DND-41 (cell line): Measurements from ENCODE around the gene NAA60.
A peak's percentile ranks its signal among the peaks of the same experiment; 100 is the strongest.

Source experiments
- ATAC-seq: fragments of 200-7000 bp; cut with Tn5 transposase; 3 replicates; pipeline ENCODE4 v1.9.1; 2021; ENCODE audit warnings: low read depth; ENCODE audit not compliant: insufficient read depth
- DNase-seq: peaks from one replicate; pipeline ENCODE4 v3.0.0-alpha.2; 2020
- H2AFZ ChIP-seq: 2 replicates; pipeline ENCODE4 v1.6.0; 2012; ENCODE audit warnings: low read depth, low read length
- H3K27ac ChIP-seq: 2 replicates; pipeline ENCODE4 v1.5.1; 2012; ENCODE audit warnings: low read length, inconsistent platforms
- H3K27me3 ChIP-seq: fragments of 200-600 bp; sonication (generic); 2 replicates; pipeline ENCODE4 v1.6.0; 2012; ENCODE audit warnings: low read length, mild to moderate bottlenecking, inconsistent platforms; ENCODE audit not compliant: insufficient read depth, poor library complexity
- H3K36me3 ChIP-seq: 2 replicates; pipeline ENCODE4 v1.5.1; 2012; ENCODE audit warnings: low read length, inconsistent platforms; ENCODE audit not compliant: insufficient read depth
- H3K4me1 ChIP-seq: 2 replicates; pipeline ENCODE4 v1.5.1; 2012; ENCODE audit warnings: mild to moderate bottlenecking, low read length; ENCODE audit not compliant: insufficient read depth
- H3K4me2 ChIP-seq: 2 replicates; pipeline ENCODE4 v1.6.0; 2012; ENCODE audit warnings: mild to moderate bottlenecking, moderate library complexity, low read length, inconsistent platforms; ENCODE audit not compliant: insufficient read depth
- H3K4me3 ChIP-seq, 2 experiments: fragments of 200-600 bp in 1 of 2; shearing (Covaris generic) in 1 of 2; 2 replicates each; pipeline ENCODE4 v1.5.1; 2012 to 2016; ENCODE audit warnings: inconsistent platforms in 2 of 2, low read length in 2 of 2, mild to moderate bottlenecking in 2 of 2, low read depth in 1 of 2, moderate library complexity in 1 of 2
- H3K79me2 ChIP-seq: 2 replicates; pipeline ENCODE4 v1.6.0; 2012; ENCODE audit warnings: low read length, inconsistent platforms; ENCODE audit not compliant: insufficient read depth
- H3K9ac ChIP-seq: 2 replicates; pipeline ENCODE4 v1.6.0; 2012; ENCODE audit warnings: low read depth, mild to moderate bottlenecking, inconsistent platforms, low read length, moderate library complexity
- H3K9me3 ChIP-seq: 2 replicates; pipeline ENCODE4 v1.5.1; 2012; ENCODE audit warnings: low read length, moderate library complexity, mild to moderate bottlenecking, inconsistent platforms; ENCODE audit not compliant: insufficient read depth, severe bottlenecking
- H4K20me1 ChIP-seq: 2 replicates; pipeline ENCODE4 v1.6.0; 2012; ENCODE audit warnings: low read length; ENCODE audit not compliant: insufficient read depth
- EZH2 ChIP-seq: IDR thresholded peaks from 3 replicates; pipeline ENCODE4 v1.6.1; 2012; ENCODE audit warnings: borderline replicate concordance, low read depth, mild to moderate bottlenecking, moderate library complexity, low read length, inconsistent platforms; ENCODE audit not compliant: severe bottlenecking
- TF ChIP-seq, protein P1 (sequence below): IDR thresholded peaks from 2 replicates; pipeline ENCODE4 v1.5.1; 2012; ENCODE audit warnings: borderline replicate concordance, low read length, moderate library complexity, mild to moderate bottlenecking; ENCODE audit not compliant: poor library complexity, severe bottlenecking; ENCODE audit errors: extremely low read depth

NAA60 gene

DNA sequence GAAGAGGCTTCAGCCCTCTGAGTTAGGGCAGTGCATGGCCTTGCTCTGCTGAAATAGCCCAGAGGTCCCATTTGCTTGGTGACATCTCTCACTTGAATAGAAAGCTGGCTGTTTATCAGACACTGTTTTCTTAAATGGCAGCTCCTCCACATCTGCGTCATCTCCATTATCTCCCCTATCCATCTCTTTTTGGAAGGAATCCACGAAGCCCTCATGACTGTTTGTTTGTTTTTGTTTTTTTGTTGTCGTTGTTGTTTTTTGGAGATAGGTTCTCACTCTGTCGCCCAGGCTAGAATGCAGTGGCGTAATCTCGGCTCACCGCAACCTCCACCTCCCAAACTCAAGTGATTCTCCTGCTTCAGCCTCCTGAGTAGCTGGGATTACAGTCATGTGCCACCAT lies 16.6 kb downstream of the NAA60 start:
- Histone ChIP-seq H3K9me3 (no peaks in the 10 kb centered on the region), H3K27me3 (no peaks in the 10 kb centered on the region), H3K9ac (peak overlapping the region; percentile 90; the same call in 1 of the 2 replicates), H3K36me3 (peaks cover 4% of the 10 kb centered on the region), H3K4me1 (peaks cover 61% of the 10 kb centered on the region), H3K4me3 (peak overlapping the region in 1 of 2 experiments; percentile 16; a peak in 1 of 4 replicates), H3K27ac (peak overlapping the region; percentile 21; the same call in 1 of the 2 replicates), H3K4me2 (peak overlapping the region; percentile 99; the same call in 1 of the 2 replicates), H3K79me2 (peaks cover 81% of the 10 kb centered on the region), H4K20me1 (peaks cover 40% of the 10 kb centered on the region), H2AFZ (no peak overlapping the region)
- ATAC-seq (no peak), DNase-seq (no peak)
- no peak for TF ChIP-seq EZH2

DNA sequence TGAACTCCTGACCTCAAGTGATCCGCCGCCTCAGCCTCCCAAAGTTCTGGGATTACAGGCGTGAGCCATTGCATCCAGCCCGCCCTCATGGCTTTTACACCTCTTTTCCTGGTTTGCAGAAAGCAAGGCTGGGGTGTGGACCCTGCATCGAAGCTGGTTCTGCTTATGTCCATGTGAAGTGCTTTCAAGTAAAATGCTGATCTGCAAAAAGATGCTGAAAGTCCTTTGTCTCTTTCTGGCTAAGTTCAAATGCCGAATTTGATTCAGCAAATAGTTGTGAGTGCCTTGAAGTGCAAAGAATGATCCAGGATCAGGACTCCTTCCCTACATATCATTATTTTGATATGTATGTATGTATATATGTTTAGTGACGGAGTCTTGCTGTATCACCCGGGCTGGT lies 17.1 kb downstream of the NAA60 start:
- peak overlapping the region; percentile 34; the same call in 1 of the 2 replicates for H3K4me2 ChIP-seq
- H3K4me3 ChIP-seq, result no peak overlapping the region
- peaks cover 45% of the 10 kb centered on the region for H4K20me1 ChIP-seq

DNA sequence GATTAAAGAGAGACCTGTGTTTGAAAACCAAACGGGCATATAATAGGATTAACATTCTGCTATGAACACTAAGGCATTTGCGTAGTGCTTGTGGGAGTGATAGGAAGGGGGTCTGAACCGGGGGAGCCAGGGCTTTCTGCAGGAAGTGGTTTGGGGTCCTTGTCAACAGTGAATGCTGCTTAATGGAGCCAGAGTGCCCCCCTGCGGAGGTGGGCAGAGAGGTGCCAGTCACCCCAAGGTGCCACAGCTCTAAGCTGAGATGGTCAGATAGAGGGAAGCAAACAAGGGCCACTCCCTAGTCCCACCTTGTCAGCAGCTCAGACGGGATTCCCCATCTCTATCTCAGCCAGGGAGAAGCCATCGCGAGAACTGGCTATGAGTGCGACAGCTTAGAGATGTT lies 17.7 kb downstream of the NAA60 start:
- DNase-seq, result peak; percentile 57
- peak overlapping the region; percentile 34; the same call in 1 of the 2 replicates for H3K4me2 ChIP-seq

More for the DNA sequence above, 17.1 kb downstream of the NAA60 start:
- peaks cover 9% of the 10 kb centered on the region for H3K36me3 ChIP-seq
- ATAC-seq, result no peak
- no peaks in the 10 kb centered on the region for H3K9me3 ChIP-seq
- no peak for DNase-seq
- TF ChIP-seq, protein P1, sequence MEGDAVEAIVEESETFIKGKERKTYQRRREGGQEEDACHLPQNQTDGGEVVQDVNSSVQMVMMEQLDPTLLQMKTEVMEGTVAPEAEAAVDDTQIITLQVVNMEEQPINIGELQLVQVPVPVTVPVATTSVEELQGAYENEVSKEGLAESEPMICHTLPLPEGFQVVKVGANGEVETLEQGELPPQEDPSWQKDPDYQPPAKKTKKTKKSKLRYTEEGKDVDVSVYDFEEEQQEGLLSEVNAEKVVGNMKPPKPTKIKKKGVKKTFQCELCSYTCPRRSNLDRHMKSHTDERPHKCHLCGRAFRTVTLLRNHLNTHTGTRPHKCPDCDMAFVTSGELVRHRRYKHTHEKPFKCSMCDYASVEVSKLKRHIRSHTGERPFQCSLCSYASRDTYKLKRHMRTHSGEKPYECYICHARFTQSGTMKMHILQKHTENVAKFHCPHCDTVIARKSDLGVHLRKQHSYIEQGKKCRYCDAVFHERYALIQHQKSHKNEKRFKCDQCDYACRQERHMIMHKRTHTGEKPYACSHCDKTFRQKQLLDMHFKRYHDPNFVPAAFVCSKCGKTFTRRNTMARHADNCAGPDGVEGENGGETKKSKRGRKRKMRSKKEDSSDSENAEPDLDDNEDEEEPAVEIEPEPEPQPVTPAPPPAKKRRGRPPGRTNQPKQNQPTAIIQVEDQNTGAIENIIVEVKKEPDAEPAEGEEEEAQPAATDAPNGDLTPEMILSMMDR, result no peak
- TF ChIP-seq EZH2, result no peak
- peaks cover 64% of the 10 kb centered on the region for H3K4me1 ChIP-seq
- no peak overlapping the region for H3K9ac ChIP-seq
- H2AFZ ChIP-seq, result no peak overlapping the region
- no peak overlapping the region for H3K27ac ChIP-seq
- H3K27me3 ChIP-seq, result no peaks in the 10 kb centered on the region
- H3K79me2 ChIP-seq, result peaks cover 85% of the 10 kb centered on the region

DNA sequence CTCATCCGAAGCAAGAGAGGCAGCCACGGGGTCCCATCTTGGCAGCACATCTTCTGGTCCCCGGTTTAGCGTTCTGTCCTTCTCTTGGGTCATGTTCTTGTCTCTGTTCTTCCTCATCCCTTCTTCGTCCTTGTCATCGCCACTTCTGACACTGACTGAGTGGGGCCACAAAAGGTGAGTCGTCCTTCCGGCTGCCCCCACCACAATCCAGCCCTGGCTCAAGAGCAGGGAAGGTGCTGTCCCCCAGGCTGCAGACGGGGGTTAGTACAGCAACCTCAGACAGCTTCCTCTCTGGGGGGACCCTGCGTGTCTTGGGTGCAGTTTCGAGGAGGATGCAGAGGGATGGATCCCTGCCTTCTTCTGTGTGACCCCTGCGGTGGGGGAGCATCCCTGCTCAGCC lies 21.8 kb downstream of the NAA60 start:
- peaks cover 22% of the 10 kb centered on the region for H3K36me3 ChIP-seq
- H2AFZ ChIP-seq, result no peak overlapping the region
- H3K79me2 ChIP-seq, result peaks cover 100% of the 10 kb centered on the region
- H3K9ac ChIP-seq, result no peak overlapping the region
- H4K20me1 ChIP-seq, result peaks cover 74% of the 10 kb centered on the region
- H3K4me1 ChIP-seq, result peaks cover 50% of the 10 kb centered on the region
- TF ChIP-seq, protein P1, result no peak
- no peak for TF ChIP-seq EZH2
- ATAC-seq (no peak), DNase-seq (no peak)
- H3K27me3 ChIP-seq, result no peaks in the 10 kb centered on the region
- H3K4me2 ChIP-seq, result no peak overlapping the region
- no peak overlapping the region for H3K27ac ChIP-seq
- H3K9me3 ChIP-seq, result no peaks in the 10 kb centered on the region
- H3K4me3 ChIP-seq, result no peak overlapping the region

More for the DNA sequence above, 17.7 kb downstream of the NAA60 start:
- H3K4me1 ChIP-seq, result peaks cover 65% of the 10 kb centered on the region
- peaks cover 91% of the 10 kb centered on the region for H3K79me2 ChIP-seq
- peak overlapping the region; percentile 54 for H3K27ac ChIP-seq
- H3K27me3 ChIP-seq, result no peaks in the 10 kb centered on the region
- no peak overlapping the region for H2AFZ ChIP-seq
- H4K20me1 ChIP-seq, result peaks cover 50% of the 10 kb centered on the region
- TF ChIP-seq EZH2, result no peak
- TF ChIP-seq, protein P1, result peak; percentile 29
- H3K9ac ChIP-seq, result no peak overlapping the region
- peaks cover 14% of the 10 kb centered on the region for H3K36me3 ChIP-seq
- no peak for ATAC-seq
- no peak overlapping the region for H3K4me3 ChIP-seq
- H3K9me3 ChIP-seq, result no peaks in the 10 kb centered on the region
